ENCODE results near the gene INPP5A.
"Not testable (repeated sequence)": the region's sequence is repeated elsewhere in the genome, so short reads cannot be mapped to it uniquely, and the experiment has no call there.

INPP5A gene

DNA sequence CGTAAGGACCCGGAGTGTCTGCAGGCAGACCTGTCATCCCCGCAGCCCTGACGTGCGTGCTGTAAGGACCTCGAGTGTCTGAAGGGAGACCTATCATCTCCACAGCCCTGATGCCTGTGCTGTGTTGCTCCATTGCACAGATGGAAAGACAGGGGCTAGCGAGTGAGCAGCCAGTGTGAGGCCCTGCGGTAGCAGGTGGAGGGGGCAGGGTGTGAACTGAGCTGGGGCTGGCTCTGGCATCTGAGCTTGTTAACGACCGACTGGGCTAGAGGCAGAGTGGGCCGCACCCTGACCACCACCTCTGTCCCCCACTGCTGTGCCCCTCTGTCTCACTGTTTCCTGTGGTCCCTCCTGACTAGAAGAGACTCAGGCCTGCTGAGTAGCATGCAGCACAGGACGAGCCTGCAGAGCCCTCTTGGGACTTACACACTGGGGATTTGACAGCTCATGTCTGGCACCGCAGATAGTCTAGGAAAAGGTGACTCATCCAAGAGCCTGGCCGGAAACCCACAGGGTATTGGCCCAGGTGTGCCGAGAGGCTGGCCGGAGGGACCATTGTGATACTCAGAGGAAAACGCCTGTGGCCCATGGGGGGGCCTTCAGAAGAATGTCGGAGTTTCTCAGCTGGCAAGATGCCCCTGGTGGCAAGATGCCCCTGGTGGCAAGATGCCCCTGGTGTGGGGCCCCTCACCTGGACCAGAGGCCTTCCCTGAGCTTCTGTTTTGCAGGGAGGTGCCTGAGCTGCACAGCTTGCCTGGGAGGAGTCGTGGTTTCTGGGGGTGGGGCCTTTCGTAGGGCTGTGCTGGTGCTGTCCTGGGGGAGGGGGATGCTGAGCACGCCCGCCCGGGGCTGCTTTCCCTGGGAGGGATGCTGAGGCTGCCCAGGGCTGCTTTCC lies 34.3 kb downstream of the INPP5A start:
- TF ChIP-seq, protein P1, sequence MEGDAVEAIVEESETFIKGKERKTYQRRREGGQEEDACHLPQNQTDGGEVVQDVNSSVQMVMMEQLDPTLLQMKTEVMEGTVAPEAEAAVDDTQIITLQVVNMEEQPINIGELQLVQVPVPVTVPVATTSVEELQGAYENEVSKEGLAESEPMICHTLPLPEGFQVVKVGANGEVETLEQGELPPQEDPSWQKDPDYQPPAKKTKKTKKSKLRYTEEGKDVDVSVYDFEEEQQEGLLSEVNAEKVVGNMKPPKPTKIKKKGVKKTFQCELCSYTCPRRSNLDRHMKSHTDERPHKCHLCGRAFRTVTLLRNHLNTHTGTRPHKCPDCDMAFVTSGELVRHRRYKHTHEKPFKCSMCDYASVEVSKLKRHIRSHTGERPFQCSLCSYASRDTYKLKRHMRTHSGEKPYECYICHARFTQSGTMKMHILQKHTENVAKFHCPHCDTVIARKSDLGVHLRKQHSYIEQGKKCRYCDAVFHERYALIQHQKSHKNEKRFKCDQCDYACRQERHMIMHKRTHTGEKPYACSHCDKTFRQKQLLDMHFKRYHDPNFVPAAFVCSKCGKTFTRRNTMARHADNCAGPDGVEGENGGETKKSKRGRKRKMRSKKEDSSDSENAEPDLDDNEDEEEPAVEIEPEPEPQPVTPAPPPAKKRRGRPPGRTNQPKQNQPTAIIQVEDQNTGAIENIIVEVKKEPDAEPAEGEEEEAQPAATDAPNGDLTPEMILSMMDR (IDR thresholded peaks at IDR 0.05; ENCODE audit: low read length, missing control alignments): no peak
- no peak overlapping the region for H3K4me3 ChIP-seq (replicated peaks; ENCODE audit: low read depth, low read length)
- DNase-seq (ENCODE audit: low read depth): peak; percentile 79

GRCh38 chr10:132572545-132572937 lies 35.0 kb downstream of the INPP5A start:
- H3K4me3 ChIP-seq (replicated peaks; ENCODE audit: low read depth, low read length): no peak overlapping the region
- DNase-seq (ENCODE audit: low read depth): peak; percentile 38
- TF ChIP-seq, protein P1 (IDR thresholded peaks at IDR 0.05; ENCODE audit: low read length, missing control alignments): no peak

- not testable (repeated sequence) for H3K4me3 ChIP-seq (replicated peaks; ENCODE audit: low read depth, low read length); DNase-seq (ENCODE audit: low read depth)
Observed at GRCh38 chr10:132572946-132573345, 35.4 kb downstream of the INPP5A start.

- H3K4me3 ChIP-seq (replicated peaks; ENCODE audit: low read depth, low read length): no peak overlapping the region
- TF ChIP-seq, protein P1 (IDR thresholded peaks at IDR 0.05; ENCODE audit: low read length, missing control alignments): no peak
- no peak for DNase-seq (ENCODE audit: low read depth)
Observed at GRCh38 chr10:132574288-132574687, 36.7 kb downstream of the INPP5A start.

DNA sequence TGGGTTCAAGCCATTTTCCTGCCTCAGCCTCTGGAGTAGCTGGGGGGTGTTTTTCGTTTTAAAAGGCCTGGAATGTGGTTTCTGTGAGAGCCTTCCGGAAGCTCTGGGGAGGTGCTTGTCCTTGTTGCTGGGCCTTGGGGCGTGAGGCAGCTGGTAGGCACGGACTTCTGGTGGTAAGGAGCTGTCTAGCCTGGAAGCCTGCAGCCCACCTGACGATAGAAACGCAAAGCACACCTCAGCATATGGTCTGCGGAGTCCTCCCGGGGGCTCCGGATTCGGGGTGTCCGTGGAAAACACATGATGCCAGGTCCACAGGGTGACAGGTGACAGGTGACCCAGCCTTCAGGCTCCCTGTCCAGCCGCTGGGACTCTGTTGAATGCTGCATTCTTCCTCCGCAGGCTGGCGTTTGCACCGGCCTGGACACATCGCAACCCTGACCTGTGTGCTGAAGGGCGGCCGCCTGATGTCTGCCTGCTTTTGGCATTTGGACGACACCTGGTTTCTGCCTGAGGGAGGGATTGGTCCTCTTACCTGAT lies 37.3 kb downstream of the INPP5A start:
- TF ChIP-seq, protein P1 (IDR thresholded peaks at IDR 0.05; ENCODE audit: low read length, missing control alignments): no peak
- DNase-seq (ENCODE audit: low read depth): peak; percentile 23
- H3K4me3 ChIP-seq (replicated peaks; ENCODE audit: low read depth, low read length): no peak overlapping the region

DNA sequence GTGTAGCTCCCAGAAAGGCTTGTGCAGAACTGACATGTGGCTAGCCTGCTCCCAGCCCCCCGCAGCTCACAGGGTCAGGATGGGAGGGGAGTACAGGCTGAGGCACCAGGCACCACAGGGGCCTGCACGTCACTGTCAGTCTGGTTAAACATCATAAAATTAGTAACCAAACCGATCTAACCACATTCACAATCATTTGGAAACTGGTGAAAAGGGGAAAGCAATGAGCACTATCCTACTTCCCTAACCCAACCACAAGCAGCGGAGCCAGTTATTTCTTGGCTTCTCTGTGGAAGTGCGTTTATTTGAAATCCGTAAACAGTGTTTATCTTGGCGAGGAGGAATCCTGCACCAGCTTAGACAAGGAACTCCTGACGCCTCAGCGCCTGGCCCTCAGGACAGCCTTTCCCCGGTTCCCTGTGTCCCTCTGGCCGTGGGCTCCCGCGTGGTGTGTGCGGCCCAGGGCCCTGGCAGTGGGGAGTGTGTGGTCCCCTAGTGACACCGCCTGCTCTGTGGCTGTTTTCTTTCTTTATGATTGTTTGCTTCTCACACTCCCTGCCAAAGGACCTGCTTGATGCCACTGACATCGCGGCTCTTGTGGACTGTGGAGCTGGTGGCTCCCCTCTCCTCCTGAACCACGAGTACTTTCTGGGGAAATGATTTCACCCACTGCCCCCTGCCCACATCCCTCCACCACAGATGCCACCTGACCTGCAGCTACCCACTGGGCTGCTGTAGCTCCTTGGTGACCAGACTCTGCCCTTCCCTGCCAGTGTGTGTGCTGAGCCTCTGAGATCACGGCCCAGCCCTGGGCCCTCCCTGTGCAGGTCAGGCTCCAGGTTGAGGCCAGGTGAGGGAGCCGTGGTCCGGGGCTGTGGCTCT lies 38.0 kb downstream of the INPP5A start:
- H3K4me3 ChIP-seq (replicated peaks; ENCODE audit: low read depth, low read length): no peak overlapping the region
- DNase-seq (ENCODE audit: low read depth): peak; percentile 65
- TF ChIP-seq, protein P1 (IDR thresholded peaks at IDR 0.05; ENCODE audit: low read length, missing control alignments): no peak
